Colonic mucosa (tissue), 4 donors: ENCODE data around the gene KIF7. TPM values are rescaled to one million over a fixed set of nuclear protein-coding genes. Genes with fewer than 3 reads are reported as not detected.

Experiments used
- DNase-seq: peaks from one replicate; pipeline ENCODE4 v3.0.0-alpha.2; 2020
- H3K27ac ChIP-seq: fragments of 200-600 bp; one replicate; pipeline ENCODE4 v1.8.0; 2021
- H3K27me3 ChIP-seq: fragments of 200-600 bp; one replicate; pipeline ENCODE4 v1.8.0; 2021
- H3K36me3 ChIP-seq: fragments of 200-600 bp; one replicate; pipeline ENCODE4 v1.8.0; 2021
- H3K4me1 ChIP-seq: fragments of 200-600 bp; one replicate; pipeline ENCODE4 v1.8.0; 2021; ENCODE audit warnings: mild to moderate bottlenecking
- H3K4me3 ChIP-seq: fragments of 200-600 bp; one replicate; pipeline ENCODE4 v1.8.0; 2021
- H3K9ac ChIP-seq, 2 donors: one replicate each; pipeline ENCODE4 v1.7.0; 2013; ENCODE audit warnings: control low read depth in 2 of 2, low read depth in 2 of 2, low read length in 2 of 2
- H3K9me3 ChIP-seq: fragments of 200-600 bp; one replicate; pipeline ENCODE4 v1.8.0; 2021
- CTCF ChIP-seq: fragments of 200-600 bp; IDR thresholded peaks from one replicate; pipeline ENCODE4 v1.8.0; 2022; ENCODE audit warnings: antibody characterized with exemption, mild to moderate bottlenecking
- intact Hi-C: fragments of 100-400 bp; cut with DNase I; formaldehyde crosslinking; loops from one replicate; pipeline ENCODE4 v1.14.1; 2022
- total RNA-seq, 2 donors: library from RNA; stranded (reverse); fragmentation: NEBNext Ultra II Directional in 1 of 2; extraction: Animal tissue kit (Norgen Biotek cat#: 25700) in 1 of 2; gene quantifications; one replicate each; pipeline ENCODE4 v1.2.1, GENCODE V29; 2021
- donor health status: healthy.
- donor health status: DM: no; HTN: no; CAD: no.
- donor health status: DM: no; HTN: no; CAD: no.

KIF7 gene
- 1 to 10 TPM; 1.1 to 1.2 TPM for total RNA-seq

GRCh38 chr15:89654847-89655805 lies at the start of gene KIF7:
Gene KIF7 (minus strand): TSS chr15:89655467. CDS start chr15:89652930, 2,537 bp downstream.
- Histone ChIP-seq H3K9me3 (no peaks in the 10 kb centered on the region), H3K4me1 (peaks cover 3% of the 10 kb centered on the region), H3K27me3 (peaks cover 12% of the 10 kb centered on the region), H3K9ac (peak within 1 kb of the TSS; percentile 46 to 78), H3K4me3 (peak within 1 kb of the TSS; percentile 52), H3K36me3 (no peaks in the 10 kb centered on the region), H3K27ac (no peak within 1 kb of the TSS)
- intact Hi-C loops, result no loop called here
- TF ChIP-seq CTCF, result no peak
- DNase-seq, result no peak

- no peaks in the 10 kb centered on the region for H3K4me1 ChIP-seq
- DNase-seq, result no peak
- H3K4me3 ChIP-seq, result no peak overlapping the region
- TF ChIP-seq CTCF, result no peak
- H3K9ac ChIP-seq, result no peak overlapping the region
- intact Hi-C loops, result no loop called here
- H3K9me3 ChIP-seq, result no peaks in the 10 kb centered on the region
- H3K36me3 ChIP-seq, result no peaks in the 10 kb centered on the region
- no peak overlapping the region for H3K27ac ChIP-seq
- H3K27me3 ChIP-seq, result no peaks in the 10 kb centered on the region
Measured at GRCh38 chr15:89704411-89704810, 49.1 kb upstream of the KIF7 start.

GRCh38 chr15:89695198-89695597 lies 39.9 kb upstream of the KIF7 start:
- Histone ChIP-seq H3K9ac (no peak overlapping the region), H3K27me3 (no peaks in the 10 kb centered on the region), H3K27ac (no peak overlapping the region), H3K4me1 (no peaks in the 10 kb centered on the region), H3K36me3 (no peaks in the 10 kb centered on the region), H3K4me3 (no peak overlapping the region), H3K9me3 (no peaks in the 10 kb centered on the region)
- no peak for DNase-seq
- intact Hi-C loops, result no loop called here
- TF ChIP-seq CTCF, result no peak

- H3K4me1 ChIP-seq, result no peaks in the 10 kb centered on the region
- H3K27me3 ChIP-seq, result no peaks in the 10 kb centered on the region
- intact Hi-C loops, result no loop called here
- no peaks in the 10 kb centered on the region for H3K9me3 ChIP-seq
- no peaks in the 10 kb centered on the region for H3K36me3 ChIP-seq
- H3K4me3 ChIP-seq, result no peak overlapping the region
- no peak for TF ChIP-seq CTCF
- no peak overlapping the region for H3K9ac ChIP-seq
- H3K27ac ChIP-seq, result no peak overlapping the region
- no peak for DNase-seq
Measured at GRCh38 chr15:89693696-89694095, 38.4 kb upstream of the KIF7 start.

- no peak for TF ChIP-seq CTCF
- Histone ChIP-seq H3K27me3 (no peaks in the 10 kb centered on the region), H3K9me3 (no peaks in the 10 kb centered on the region), H3K9ac (no peak overlapping the region), H3K27ac (no peak overlapping the region), H3K36me3 (no peaks in the 10 kb centered on the region), H3K4me3 (no peak overlapping the region), H3K4me1 (no peaks in the 10 kb centered on the region)
- intact Hi-C loops, result no loop called here
- no peak for DNase-seq
Measured at GRCh38 chr15:89693091-89693490, 37.8 kb upstream of the KIF7 start.
